Stromal cell of bone marrow (primary cell): ENCODE measurements around the gene CCNL1.

ENCODE experiments used
- DNase-seq: peaks from one replicate; pipeline ENCODE4 v3.0.0-alpha.2; 2012; ENCODE audit warnings: low read depth

Gene CCNL1

GRCh38 chr3:157122832-157123427, 37.0 kb downstream of the CCNL1 start:
- no peak for DNase-seq

GRCh38 chr3:157122116-157122515, 37.8 kb downstream of the CCNL1 start:
- DNase-seq: no peak

GRCh38 chr3:157121522-157121921, 38.4 kb downstream of the CCNL1 start:
- no peak for DNase-seq

DNA sequence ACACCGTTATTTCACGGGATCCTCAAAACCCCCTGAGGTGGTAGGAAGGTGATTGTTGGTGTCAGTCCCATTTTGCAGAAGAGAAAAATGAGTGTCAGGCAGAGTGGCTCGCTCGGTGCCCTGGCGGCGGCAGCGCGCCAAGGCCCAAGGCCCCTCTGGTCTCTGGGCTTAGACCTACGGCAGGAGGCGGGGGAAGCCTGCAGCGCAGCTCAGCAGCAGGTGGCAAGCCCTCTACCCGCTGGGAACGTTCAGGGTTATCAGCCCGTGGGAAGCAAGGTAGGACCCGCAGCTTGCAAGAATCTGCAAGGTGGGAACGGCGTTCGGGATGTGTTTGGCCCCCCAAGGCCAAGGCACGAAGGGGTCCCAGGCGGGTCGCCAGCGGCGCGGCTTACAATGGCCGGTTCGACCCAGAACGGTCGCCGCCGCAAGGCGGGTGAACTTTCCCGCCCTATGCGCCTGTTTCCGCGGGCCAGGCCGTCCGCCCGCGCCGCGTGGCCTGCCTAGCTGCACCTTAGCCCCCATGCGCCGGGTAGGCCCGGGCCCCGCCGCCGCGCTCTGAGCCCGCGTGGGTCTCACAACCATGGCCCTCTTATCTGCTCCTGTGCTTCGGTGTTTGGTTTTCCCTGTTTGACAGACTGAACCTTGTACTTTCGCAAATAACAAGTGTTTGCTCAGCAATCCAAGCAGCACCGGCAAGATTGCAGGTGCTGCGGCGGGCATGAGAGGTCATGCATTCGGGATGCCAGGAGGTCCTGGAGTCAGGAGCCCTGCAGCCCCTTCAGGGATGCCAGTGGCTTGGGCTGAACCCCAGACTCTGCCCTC, 39.7 kb downstream of the CCNL1 start:
- no peak for DNase-seq

- DNase-seq: no peak
Measured at GRCh38 chr3:157119369-157119951, 40.5 kb downstream of the CCNL1 start.

DNA sequence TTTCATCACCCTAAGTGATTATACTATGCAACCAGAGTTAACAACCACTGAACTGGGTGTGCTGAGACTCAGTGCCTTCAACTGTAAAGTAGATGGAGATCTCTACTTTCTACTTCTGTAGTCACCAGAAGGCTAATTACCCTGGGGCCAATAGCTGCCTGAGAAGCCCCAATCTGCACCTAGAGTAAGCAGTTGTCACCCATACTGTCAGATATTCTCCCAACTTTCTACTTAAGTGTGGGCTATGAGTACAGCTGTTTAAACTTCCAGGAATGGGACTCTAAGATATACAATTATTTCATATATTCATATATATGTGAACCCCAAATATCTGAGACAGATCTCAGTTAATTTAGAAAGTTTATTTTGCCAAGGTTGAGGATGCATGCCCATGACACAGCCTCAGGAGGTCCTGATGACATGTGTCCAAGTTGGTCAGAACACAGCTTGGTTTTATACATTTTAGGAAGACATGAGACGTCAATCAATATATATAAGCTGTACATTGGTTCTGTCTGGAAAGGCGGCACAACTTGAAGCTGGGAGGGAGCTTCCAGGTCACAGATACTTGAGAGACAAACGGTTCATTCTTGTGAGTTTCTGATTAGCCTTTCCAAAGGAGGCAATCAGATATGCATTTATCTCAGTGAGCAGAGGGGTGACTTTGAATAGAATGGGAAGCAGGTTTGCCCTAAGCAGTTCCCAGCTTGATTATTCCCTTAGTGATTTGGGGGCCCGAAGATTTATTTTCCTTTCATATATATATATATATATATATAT, 41.9 kb downstream of the CCNL1 start:
- DNase-seq: no peak

GRCh38 chr3:157117206-157117605, 42.7 kb downstream of the CCNL1 start:
- no peak for DNase-seq

DNA sequence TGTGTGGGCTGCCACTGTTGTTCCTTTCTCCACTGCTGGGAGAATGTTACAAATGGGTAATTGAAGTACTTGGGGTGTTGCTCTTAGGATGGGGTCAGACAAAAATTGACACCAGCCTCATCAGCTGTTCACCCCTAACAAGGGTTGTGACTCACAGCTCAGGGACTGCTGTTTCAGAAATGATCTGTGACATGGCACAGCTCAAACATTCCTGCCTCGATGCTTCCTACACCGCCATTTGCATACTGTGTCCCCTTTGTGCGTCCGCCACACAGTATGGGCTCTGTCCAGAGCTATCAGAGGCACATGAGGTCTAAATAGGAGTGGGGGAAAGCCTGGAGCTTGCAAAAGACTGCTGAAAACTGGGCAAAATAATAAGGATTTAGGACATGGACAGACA, 43.9 kb downstream of the CCNL1 start:
- DNase-seq: no peak

GRCh38 chr3:157115069-157116006, 44.6 kb downstream of the CCNL1 start:
- no peak for DNase-seq

DNA sequence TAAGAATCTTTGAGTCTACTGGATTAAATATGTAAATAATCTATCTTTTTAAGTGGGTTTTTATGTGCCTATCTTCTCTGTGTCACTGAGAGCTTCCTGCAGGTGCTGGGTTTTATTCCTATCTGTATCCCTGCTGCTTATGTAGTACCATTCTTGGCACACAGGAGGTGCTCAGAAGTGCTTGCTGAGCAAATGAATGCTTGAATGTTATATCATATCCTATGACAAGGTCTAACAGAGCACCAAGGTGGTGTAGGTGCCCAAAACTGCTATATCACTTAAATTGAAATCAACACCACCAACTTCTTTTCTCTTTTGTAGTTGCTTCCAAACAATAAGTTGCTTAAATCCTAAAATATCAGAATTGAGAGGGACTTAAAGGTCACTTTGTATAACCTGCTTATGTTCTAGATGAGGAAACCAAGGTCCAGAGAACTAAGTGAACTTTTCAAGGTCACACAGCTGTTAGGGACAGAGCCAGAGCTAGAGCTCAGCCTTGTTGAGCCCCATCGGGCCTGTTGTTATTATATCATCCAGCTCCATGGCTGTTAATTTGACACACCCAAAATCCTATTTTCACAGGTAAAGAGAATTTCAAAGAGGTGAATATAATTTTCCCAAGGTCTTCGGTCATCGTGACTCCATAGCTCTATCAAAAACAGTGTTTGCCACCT, 46.0 kb downstream of the CCNL1 start:
- DNase-seq: no peak

DNA sequence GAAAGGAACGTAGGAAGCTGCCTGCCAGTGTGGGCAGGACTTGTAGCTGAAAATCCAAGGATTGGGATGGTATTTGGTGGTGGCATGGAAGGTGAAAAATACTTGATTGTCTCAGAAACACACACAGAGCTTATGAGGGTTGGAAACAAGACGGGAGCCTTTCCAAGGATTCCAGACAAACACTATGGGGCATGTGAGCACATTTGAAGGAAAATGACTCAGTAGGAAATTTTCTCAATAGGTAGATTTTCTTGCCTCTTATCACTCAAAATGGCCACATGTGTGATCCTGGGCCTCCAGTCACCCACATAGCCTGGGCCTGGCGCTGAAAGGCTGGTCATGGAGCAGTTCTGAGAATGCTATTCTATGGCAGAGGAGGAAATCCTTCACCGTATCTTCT, 47.4 kb downstream of the CCNL1 start:
- DNase-seq: no peak

GRCh38 chr3:157111518-157111917, 48.4 kb downstream of the CCNL1 start:
- no peak for DNase-seq

- no peak for DNase-seq
Measured at GRCh38 chr3:157110761-157111278, 49.1 kb downstream of the CCNL1 start.

DNA sequence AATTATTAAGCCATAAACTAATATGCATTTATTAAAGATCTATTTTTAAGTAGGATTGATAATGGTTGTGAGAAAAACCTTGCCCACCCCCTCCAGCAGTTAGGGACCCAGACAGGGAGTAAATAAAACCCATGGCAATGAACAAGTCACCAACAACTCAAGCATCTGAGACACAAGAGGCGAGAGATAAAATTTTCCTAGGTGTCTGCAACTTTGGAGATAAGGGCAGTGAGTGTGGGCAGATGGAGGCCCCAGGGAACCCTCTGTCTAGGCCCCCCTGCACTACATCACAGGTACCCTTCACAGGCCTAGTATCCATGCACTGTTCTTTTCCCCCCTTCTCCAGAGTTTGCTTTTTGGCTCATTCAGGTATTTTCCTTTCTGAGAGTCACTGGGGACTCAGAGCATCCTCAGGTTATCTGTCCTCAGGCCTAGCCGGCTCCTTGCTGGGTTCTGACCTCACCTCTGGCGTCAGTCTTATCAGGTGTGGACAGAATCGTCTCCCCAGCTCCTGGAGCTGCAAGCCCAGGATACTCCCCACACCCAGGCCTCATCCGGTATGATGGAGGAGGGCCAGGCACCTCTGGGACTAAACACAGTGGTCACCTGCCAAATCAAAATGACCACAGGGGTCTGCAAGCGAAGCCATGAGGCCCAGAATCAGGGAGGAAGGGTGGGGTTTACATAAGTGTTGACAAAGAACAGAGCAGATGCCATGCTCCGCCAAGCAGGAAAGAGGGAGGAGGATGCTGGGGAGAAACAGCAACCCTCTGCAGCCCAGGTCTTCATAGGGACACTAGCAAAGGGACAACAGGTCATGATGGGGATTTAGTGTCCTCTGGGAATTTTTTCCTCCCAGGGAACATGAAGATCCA, 50.4 kb downstream of the CCNL1 start:
- DNase-seq: no peak

DNA sequence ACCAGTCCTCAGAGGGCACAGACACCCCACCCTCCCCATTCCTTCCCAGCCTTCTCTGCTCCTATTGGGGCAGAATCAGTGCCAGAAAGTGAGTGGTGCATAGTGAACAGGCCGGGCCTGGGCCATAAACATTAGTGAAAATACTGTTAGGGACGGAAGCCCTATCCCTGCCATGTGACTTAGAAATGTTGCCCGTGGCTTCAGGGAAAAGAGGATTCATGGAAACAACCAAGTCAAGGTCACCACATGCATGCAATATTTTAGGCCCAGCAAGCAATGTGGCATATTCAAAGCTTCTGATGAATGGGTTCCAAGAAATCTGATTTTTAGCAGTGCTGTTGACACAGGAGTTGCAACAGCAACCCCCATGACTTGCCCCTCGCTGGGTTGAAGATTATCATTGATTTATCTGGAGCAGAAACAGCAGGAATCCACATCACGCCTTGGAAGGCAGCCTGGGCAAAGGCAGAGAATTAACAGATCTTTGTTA, 52.3 kb downstream of the CCNL1 start:
- DNase-seq: no peak

DNA sequence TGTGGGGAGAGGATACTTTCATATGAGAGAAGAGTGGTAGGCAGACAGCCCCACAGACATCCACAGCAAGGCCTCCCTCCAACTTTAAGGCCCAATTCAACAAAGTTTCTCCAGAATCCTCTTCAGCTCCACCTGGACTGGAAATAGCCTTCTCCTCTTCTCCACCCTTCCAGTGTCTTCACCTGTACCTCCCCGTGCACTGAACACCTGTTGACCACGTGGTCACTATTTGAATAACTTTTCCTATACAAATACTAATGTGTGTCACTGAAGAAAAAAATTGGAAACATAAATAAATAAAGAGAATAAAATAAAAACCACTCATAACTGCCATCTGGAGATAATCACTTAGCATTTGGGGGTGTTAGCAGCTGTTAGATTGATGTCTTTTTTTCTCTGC, 52.9 kb downstream of the CCNL1 start:
- DNase-seq: no peak

DNA sequence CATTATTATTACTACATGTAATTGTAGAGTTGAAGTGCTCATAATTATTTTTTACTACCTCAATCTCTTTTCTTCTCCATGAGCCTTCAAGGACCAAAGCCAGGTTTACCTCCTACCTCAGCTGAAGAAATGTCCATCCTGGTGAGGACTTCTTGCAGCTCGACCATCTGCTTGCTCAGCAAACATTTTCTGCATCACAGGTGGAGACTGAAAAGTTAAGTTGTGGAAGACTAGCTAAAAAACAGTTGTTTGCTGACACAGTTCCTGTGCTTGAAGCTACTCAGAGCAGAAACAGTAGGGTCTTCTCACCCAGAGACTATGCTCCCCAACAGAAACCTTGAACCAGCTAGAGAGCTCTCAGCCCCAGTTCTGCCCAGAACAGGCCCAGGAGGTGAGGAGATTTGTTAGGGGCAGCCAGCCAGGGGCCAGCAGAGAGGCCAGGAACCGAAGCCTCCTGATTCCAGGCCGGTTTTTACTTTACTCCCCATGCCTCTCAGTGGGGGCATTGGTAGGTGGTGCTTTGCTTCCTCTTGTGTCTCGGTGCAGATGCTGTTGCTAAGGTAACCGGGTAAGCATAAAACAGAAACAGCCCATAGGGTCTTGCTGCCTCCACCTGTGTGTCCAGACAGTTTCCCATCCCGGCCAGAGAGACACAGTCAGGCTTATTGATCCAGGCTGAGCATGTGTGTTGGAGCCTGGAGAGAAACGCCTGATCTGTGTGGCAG, 54.9 kb downstream of the CCNL1 start:
- DNase-seq: no peak

DNA sequence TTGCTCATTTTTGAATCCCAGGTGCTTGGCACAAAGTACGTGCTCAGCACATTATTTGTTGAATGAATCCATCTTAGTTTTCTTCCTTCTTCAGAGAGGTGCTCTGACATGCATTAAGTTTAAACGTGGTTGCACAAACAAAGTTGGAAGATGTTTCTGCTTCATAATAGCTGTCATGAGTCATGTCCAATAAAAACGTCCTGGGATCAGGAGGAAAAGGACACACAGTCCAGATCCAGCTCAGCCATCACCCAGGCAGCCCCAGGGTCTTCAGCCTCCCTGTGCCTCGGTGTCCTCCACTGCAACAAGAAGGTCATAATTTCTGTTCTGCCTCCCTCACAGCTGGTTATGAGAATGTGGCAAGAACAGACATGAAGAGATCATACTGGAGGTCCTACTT, 55.4 kb downstream of the CCNL1 start:
- DNase-seq: no peak

DNA sequence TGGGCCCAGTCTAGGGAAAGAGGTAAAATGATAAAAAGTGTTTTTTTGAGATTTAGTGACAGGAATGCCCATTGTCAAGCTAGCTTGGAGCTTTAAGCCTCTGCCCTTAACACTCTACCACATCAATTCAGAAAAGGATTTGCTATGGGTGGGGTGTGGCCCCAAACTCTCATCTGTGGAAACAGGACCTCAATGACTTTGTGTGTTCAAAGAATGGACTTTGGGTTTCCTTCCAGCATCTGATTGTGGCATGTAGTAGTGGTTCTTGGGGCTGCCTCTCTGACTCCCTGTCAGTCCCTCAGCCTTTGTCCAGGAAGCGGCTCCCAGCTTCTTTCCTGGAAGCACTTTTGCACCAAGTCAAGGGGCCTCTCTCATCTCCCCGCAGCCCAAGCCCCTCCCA, 56.1 kb downstream of the CCNL1 start:
- DNase-seq: no peak
